B cell (primary cell): ENCODE measurements around the gene STMN3. TPM values are rescaled to one million over a fixed set of nuclear protein-coding genes. Genes with fewer than 3 reads are reported as not detected.

Experiments used
- ATAC-seq: fragments of 200-7000 bp; cut with Tn5 transposase; one replicate; pipeline ENCODE4 v1.10.0; 2021; ENCODE audit warnings: low read depth, mild to moderate bottlenecking, moderate number of reproducible peaks, moderate library complexity
- CTCF ChIA-PET: fragments of 350-600 bp; sonication (Branson Sonifier 250); formaldehyde crosslinking; loops from one replicate; lab custom pipeline; 2021; ENCODE audit warnings: antibody characterized with exemption, inconsistent platforms; lab: Charles Lee
- POLR2A ChIA-PET: fragments of 350-600 bp; sonication (Branson Sonifier 250); formaldehyde crosslinking; loops from one replicate; lab custom pipeline; 2021; ENCODE audit warnings: antibody characterized with exemption; lab: Charles Lee
- DNase-seq: peaks from one replicate; pipeline ENCODE4 v3.0.0; 2013
- H2AFZ ChIP-seq: 2 replicates; pipeline ENCODE4 v1.6.1; 2012; ENCODE audit warnings: mild to moderate bottlenecking, low read depth, low read length; ENCODE audit not compliant: insufficient read depth, poor library complexity, severe bottlenecking
- H3K27ac ChIP-seq, 2 donors: 1 replicate in 1 of 2; 2 replicates in 1 of 2; pipeline ENCODE4 v1.5.1; 2012 to 2013; ENCODE audit warnings: low read length in 2 of 2, mild to moderate bottlenecking in 2 of 2, moderate library complexity in 1 of 2
- H3K27me3 ChIP-seq, 4 experiments: fragments of 200-600 bp in 1 of 4; sonication (generic) in 1 of 4; replicated peaks in 1 of 4; 1 replicate in 2 of 4; 2 replicates in 2 of 4; pipeline versions ENCODE4 v1.6.1 to v1.7.0; 2013 to 2016; ENCODE audit warnings: low read length in 3 of 4, mild to moderate bottlenecking in 2 of 4, mixed read lengths in 1 of 4, moderate library complexity in 1 of 4; ENCODE audit not compliant: insufficient read depth in 4 of 4, control insufficient read depth in 3 of 4; ENCODE audit errors: control extremely low read depth in 1 of 4
- H3K36me3 ChIP-seq, 2 experiments: replicated peaks in 1 of 2; 1 replicate in 1 of 2; 2 replicates in 1 of 2; pipeline versions ENCODE4 v1.6.1 to v1.7.1; 2013; ENCODE audit warnings: low read length in 1 of 2; ENCODE audit not compliant: insufficient read depth in 2 of 2, control insufficient read depth in 1 of 2; ENCODE audit errors: control extremely low read depth in 1 of 2, extremely low read depth in 1 of 2
- H3K4me1 ChIP-seq, 2 donors: fragments of 200-600 bp in 1 of 2; sonication (generic) in 1 of 2; 1 replicate in 1 of 2; 2 replicates in 1 of 2; pipeline versions ENCODE4 v1.5.1 to v1.6.1; 2013 to 2017; ENCODE audit warnings: low read length in 2 of 2; ENCODE audit not compliant: control insufficient read depth in 2 of 2, insufficient read depth in 2 of 2
- H3K4me2 ChIP-seq: replicated peaks from 2 replicates; pipeline ENCODE3; 2012; ENCODE audit warnings: mild to moderate bottlenecking, low read depth, low read length; ENCODE audit not compliant: poor library complexity, severe bottlenecking
- H3K4me3 ChIP-seq, 5 experiments: fragments of 200-600 bp in 1 of 5; sonication (generic) in 1 of 5; 1 replicate in 3 of 5; 2 replicates in 2 of 5; pipeline versions ENCODE4 v1.5.1 to v1.7.0; 2011 to 2016; ENCODE audit warnings: low read length in 4 of 5, mild to moderate bottlenecking in 4 of 5, low read depth in 2 of 5, control low read depth in 1 of 5, moderate library complexity in 1 of 5; ENCODE audit not compliant: insufficient read depth in 1 of 5; ENCODE audit errors: control extremely low read depth in 1 of 5, extremely low read depth in 1 of 5
- H3K79me2 ChIP-seq: fragments of 200-600 bp; sonication (generic); one replicate; pipeline ENCODE4 v1.6.0; 2016; ENCODE audit warnings: low read length; ENCODE audit not compliant: control insufficient read depth, insufficient read depth
- H3K9ac ChIP-seq: fragments of 200-600 bp; sonication (generic); 2 replicates; pipeline ENCODE4 v1.6.1; 2017; ENCODE audit warnings: mild to moderate bottlenecking, low read length, moderate library complexity
- H3K9me3 ChIP-seq, 3 donors: one replicate each; pipeline versions ENCODE4 v1.6.1 to v1.7.1; 2013; ENCODE audit warnings: low read length in 2 of 3; ENCODE audit not compliant: control insufficient read depth in 2 of 3, insufficient read depth in 1 of 3; ENCODE audit errors: control extremely low read depth in 1 of 3
- H4K20me1 ChIP-seq: 2 replicates; pipeline ENCODE4 v1.6.0; 2012; ENCODE audit warnings: mild to moderate bottlenecking, low read length; ENCODE audit not compliant: insufficient read depth, control insufficient read depth, poor library complexity, severe bottlenecking
- H3K27ac Mint-ChIP-seq: one replicate; pipeline ENCODE4 v1.8.0; 2021; ENCODE audit warnings: mixed read lengths
- H3K27me3 Mint-ChIP-seq: one replicate; pipeline ENCODE4 v1.8.0; 2021; ENCODE audit warnings: mixed read lengths
- H3K4me1 Mint-ChIP-seq: one replicate; pipeline ENCODE4 v1.8.0; 2021; ENCODE audit warnings: mixed read lengths
- H3K4me3 Mint-ChIP-seq: one replicate; pipeline ENCODE4 v1.8.0; 2021; ENCODE audit warnings: mixed read lengths
- H3K9me3 Mint-ChIP-seq: one replicate; pipeline ENCODE4 v1.8.0; 2022; ENCODE audit warnings: mixed read lengths; ENCODE audit not compliant: insufficient read depth
- CTCF ChIP-seq: fragments of 200-600 bp; IDR thresholded peaks from one replicate; pipeline ENCODE4 v1.8.0; 2022; ENCODE audit warnings: antibody characterized with exemption, mild to moderate bottlenecking
- EZH2 ChIP-seq: IDR thresholded peaks from 2 replicates; pipeline ENCODE4 v1.6.1; 2012; ENCODE audit warnings: borderline replicate concordance, low read depth, mild to moderate bottlenecking, moderate library complexity, low read length; ENCODE audit not compliant: insufficient read depth, poor library complexity, severe bottlenecking
- WGBS: methylation state at CpG from one replicate; pipeline ENCODE4 v1.1.5; 2013; ENCODE audit warnings: missing lambda C conversion rate; ENCODE audit not compliant: insufficient coverage; 5-methylcytosine and 5-hydroxymethylcytosine counted together
- intact Hi-C: fragments of 100-400 bp; cut with micrococcal nuclease; formaldehyde crosslinking; loops from one replicate; pipeline ENCODE4 v1.10.0; 2022
- polyA plus RNA-seq: library from polyadenylated mRNA; depleted of rRNA; stranded (reverse); fragments of >200 nt; gene quantifications from 2 replicates; pipeline ENCODE4 v1.2.3, GENCODE V29; 2012
- total RNA-seq, 2 donors: library from RNA; stranded (reverse); fragments of 120-200 nt in 1 of 2; gene quantifications; 1 replicate in 1 of 2; 2 replicates in 1 of 2; pipeline versions ENCODE4 v1.2.3 to v1.2.4, GENCODE V29; 2013 to 2022

STMN3 gene
- total and polyA plus RNA-seq, 2 donors (not counting 1 experiment from before 2014, with no cell fraction given): 35.0 to 59.4 TPM

- H3K27me3 Mint-ChIP-seq: no peaks in the 10 kb centered on the region
- no peak overlapping the region for H3K4me2 ChIP-seq
- no peak overlapping the region for H3K9ac ChIP-seq
- intact Hi-C loops: no loop called here
- DNase-seq (no peak), ATAC-seq (no peak)
- H3K27ac Mint-ChIP-seq: no peak overlapping the region
- H3K4me3 ChIP-seq: no peak overlapping the region
- no peaks in the 10 kb centered on the region for H3K9me3 Mint-ChIP-seq
- TF ChIP-seq CTCF (no peak), EZH2 (no peak)
- H3K27ac ChIP-seq: no peak overlapping the region
- H3K79me2 ChIP-seq: peaks cover 1% of the 10 kb centered on the region
- H3K4me3 Mint-ChIP-seq: no peak overlapping the region
- peaks cover 0 to 9% (median 0%) of the 10 kb centered on the region in 3 donors for H3K9me3 ChIP-seq
- peaks cover 4 to 61% of the 10 kb centered on the region in 2 experiments for H3K36me3 ChIP-seq
- no peaks in the 10 kb centered on the region for H3K27me3 ChIP-seq
- peaks cover 8% of the 10 kb centered on the region for H4K20me1 ChIP-seq
- peaks cover 0 to 8% of the 10 kb centered on the region in 2 donors for H3K4me1 ChIP-seq
- POLR2A ChIA-PET: interaction anchor here (0.5 to 0.6 kb wide), 2 partner anchors 27 to 383 kb away, joined by 3 to 4 read pairs; no protein-coding TSS in a partner anchor
- H3K4me1 Mint-ChIP-seq: peaks cover 8% of the 10 kb centered on the region
- CTCF ChIA-PET: interaction anchor here (1.0 kb wide), 1 partner anchor 44 kb away, joined by 3 read pairs; no protein-coding TSS in a partner anchor
- 97% methylated on average over 32 of the region's 33 CpGs for WGBS
- H2AFZ ChIP-seq: no peak overlapping the region
Observed at GRCh38 chr20:63598479-63599395, 54.5 kb downstream of the STMN3 start.
